Kidney (tissue), 14 donors: ENCODE results near the gene MACROD2. TPM values are rescaled to one million over a fixed set of nuclear protein-coding genes. Genes with fewer than 3 reads are reported as not detected.
"Not testable (repeated sequence)": the region's sequence is repeated elsewhere in the genome, so short reads cannot be mapped to it uniquely, and the experiment has no call there.

ENCODE experiments used
- DNase-seq, 5 donors: peaks; one replicate each; pipeline ENCODE4 v3.0.0-alpha.2; 2013 to 2020
- FAIRE-seq: peaks from 2 replicates; lab custom pipeline; 2012; peaks lifted over from hg19 to GRCh38; lab: Jason Lieb, UNC
- H3K27ac ChIP-seq, 2 donors: one replicate each; pipeline ENCODE4 v1.7.0; 2013; ENCODE audit warnings: low read depth in 2 of 2, low read length in 2 of 2, inconsistent platforms in 1 of 2
- H3K27me3 ChIP-seq: one replicate; pipeline ENCODE4 v1.7.1; 2013; ENCODE audit warnings: low read length, inconsistent platforms; ENCODE audit not compliant: control insufficient read depth, insufficient read depth
- H3K36me3 ChIP-seq, 3 donors: one replicate each; pipeline versions ENCODE4 v1.7.0 to v1.7.1; 2013; ENCODE audit warnings: low read length in 3 of 3, control low read depth in 1 of 3, inconsistent platforms in 1 of 3; ENCODE audit not compliant: insufficient read depth in 3 of 3, control insufficient read depth in 2 of 3
- H3K4me1 ChIP-seq, 3 donors: one replicate each; pipeline versions ENCODE4 v1.7.0 to v1.7.1; 2013; ENCODE audit warnings: low read length in 3 of 3, inconsistent platforms in 1 of 3, low read depth in 1 of 3; ENCODE audit not compliant: control insufficient read depth in 2 of 3, insufficient read depth in 2 of 3
- H3K4me3 ChIP-seq, 3 donors: one replicate each; pipeline versions ENCODE4 v1.7.0 to v1.8.1; 2013; ENCODE audit warnings: low read length in 3 of 3, control low read depth in 1 of 3, inconsistent platforms in 1 of 3
- H3K9ac ChIP-seq, 3 donors: one replicate each; pipeline versions ENCODE4 v1.7.0 to v1.7.1; 2013; ENCODE audit warnings: low read length in 3 of 3, control low read depth in 1 of 3, inconsistent platforms in 1 of 3
- H3K9me3 ChIP-seq, 3 donors: one replicate each; pipeline versions ENCODE4 v1.7.0 to v1.7.1; 2013; ENCODE audit warnings: low read length in 3 of 3, control low read depth in 1 of 3, inconsistent platforms in 1 of 3; ENCODE audit not compliant: control insufficient read depth in 2 of 3, insufficient read depth in 1 of 3
- intact Hi-C: fragments of 100-400 bp; cut with DNase I; formaldehyde crosslinking; loops from one replicate; pipeline ENCODE4 v1.11.1; 2022
- polyA plus RNA-seq: library from polyadenylated mRNA; stranded (reverse); fragments of 350-450 nt; fragmentation: Illumina TruSeq; extraction: RNeasy Lipid Tissue Mini Kit (QIAGEN cat#74804); gene quantifications from one replicate; pipeline ENCODE4 v1.2.3, GENCODE V29; 2014; ENCODE audit warnings: low read depth, low replicate concordance; ENCODE audit not compliant: insufficient read depth
- total RNA-seq: library from RNA; stranded (reverse); fragmentation: NEBNext Ultra II Directional; extraction: Animal tissue kit (Norgen Biotek cat#: 25700); gene quantifications from one replicate; pipeline ENCODE4 v1.2.1, GENCODE V29; 2021
- TF ChIP-seq, protein P1 (sequence below): IDR thresholded peaks from 3 replicates; pipeline ENCODE4 v1.5.1; 2012; ENCODE audit warnings: mild to moderate bottlenecking, moderate library complexity, borderline replicate concordance; ENCODE audit not compliant: insufficient read depth; ENCODE audit errors: extremely low read depth
- donor health status: control.
- donor health status: control.
- donor health status: control.
- donor health status: control.
- donor health status: control.
- donor health status: DM: yes; HTN: yes; CAD: no.
- donor health status: Normal renal cell carcinoma (clear cell type).

The MACROD2 gene
- total and polyA plus RNA-seq, 2 donors from 2014 or later, result 3.0 to 10.0 TPM

GRCh38 chr20:15011631-15012030 lies 1016.3 kb downstream of the MACROD2 start:
- peaks cover 0 to 4% (median 0%) of the 10 kb centered on the region in 3 donors for H3K4me1 ChIP-seq
- no peak for FAIRE-seq
- H3K4me3 ChIP-seq, result no peak overlapping the region
- TF ChIP-seq, protein P1, sequence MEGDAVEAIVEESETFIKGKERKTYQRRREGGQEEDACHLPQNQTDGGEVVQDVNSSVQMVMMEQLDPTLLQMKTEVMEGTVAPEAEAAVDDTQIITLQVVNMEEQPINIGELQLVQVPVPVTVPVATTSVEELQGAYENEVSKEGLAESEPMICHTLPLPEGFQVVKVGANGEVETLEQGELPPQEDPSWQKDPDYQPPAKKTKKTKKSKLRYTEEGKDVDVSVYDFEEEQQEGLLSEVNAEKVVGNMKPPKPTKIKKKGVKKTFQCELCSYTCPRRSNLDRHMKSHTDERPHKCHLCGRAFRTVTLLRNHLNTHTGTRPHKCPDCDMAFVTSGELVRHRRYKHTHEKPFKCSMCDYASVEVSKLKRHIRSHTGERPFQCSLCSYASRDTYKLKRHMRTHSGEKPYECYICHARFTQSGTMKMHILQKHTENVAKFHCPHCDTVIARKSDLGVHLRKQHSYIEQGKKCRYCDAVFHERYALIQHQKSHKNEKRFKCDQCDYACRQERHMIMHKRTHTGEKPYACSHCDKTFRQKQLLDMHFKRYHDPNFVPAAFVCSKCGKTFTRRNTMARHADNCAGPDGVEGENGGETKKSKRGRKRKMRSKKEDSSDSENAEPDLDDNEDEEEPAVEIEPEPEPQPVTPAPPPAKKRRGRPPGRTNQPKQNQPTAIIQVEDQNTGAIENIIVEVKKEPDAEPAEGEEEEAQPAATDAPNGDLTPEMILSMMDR, result no peak
- no peaks in the 10 kb centered on the region for H3K36me3 ChIP-seq
- H3K9me3 ChIP-seq, result no peaks in the 10 kb centered on the region
- H3K27ac ChIP-seq, result no peak overlapping the region
- intact Hi-C loops, result no loop called here
- H3K27me3 ChIP-seq, result no peaks in the 10 kb centered on the region
- H3K9ac ChIP-seq, result no peak overlapping the region
- DNase-seq, result no peak

DNA sequence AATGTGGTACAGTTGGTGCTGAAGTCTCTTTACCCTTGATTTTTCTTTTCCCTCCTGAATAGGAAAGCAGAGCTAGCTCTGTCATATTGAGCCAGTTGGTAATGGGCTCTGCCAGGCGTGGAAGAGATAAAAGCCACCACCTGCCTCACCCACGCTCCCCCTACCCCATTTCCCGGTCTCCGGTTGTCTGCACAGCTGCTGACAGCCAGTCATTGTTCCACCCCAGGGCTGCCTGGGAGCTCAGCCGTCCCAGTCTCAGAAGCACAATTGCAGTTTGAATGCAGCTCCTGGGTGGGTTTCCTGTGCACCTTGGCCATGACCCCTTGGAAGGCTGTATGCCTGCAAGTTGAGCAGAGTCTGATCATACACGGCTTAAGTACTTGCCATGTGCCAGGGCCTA lies 1017.2 kb downstream of the MACROD2 start:
- no peak for FAIRE-seq
- TF ChIP-seq, protein P1, result no peak
- peaks cover 0 to 4% (median 0%) of the 10 kb centered on the region in 3 donors for H3K4me1 ChIP-seq
- H3K4me3 ChIP-seq, result no peak overlapping the region
- no peaks in the 10 kb centered on the region for H3K27me3 ChIP-seq
- H3K36me3 ChIP-seq, result no peaks in the 10 kb centered on the region
- H3K9ac ChIP-seq, result no peak overlapping the region
- peak in 4 of 5 donors; percentile 69 to 80 (median 72) for DNase-seq
- intact Hi-C loops, result no loop called here
- H3K9me3 ChIP-seq, result no peaks in the 10 kb centered on the region
- H3K27ac ChIP-seq, result no peak overlapping the region

DNA sequence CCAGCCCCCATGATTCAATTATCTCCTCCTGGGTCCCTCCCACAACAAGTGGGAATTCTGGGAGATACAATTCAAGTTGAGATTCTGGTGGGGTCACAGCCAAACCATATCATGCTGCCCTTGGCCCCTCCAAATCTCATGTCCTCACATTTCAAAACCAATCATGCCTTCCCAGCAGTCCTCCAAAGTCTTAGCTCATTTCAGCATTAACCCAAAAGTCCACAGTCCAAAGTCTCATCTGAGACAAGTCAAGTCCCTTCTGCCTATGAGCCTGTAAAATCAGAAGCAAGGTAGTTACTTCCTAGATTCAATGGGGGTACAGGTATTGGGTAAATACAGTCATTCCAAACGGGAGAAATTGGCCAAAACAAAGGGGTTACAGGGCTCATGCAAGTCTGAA lies 1021.6 kb downstream of the MACROD2 start:
- DNase-seq, FAIRE-seq, H3K9ac ChIP-seq, H3K9me3 ChIP-seq, H3K27me3 ChIP-seq, H3K36me3 ChIP-seq, H3K4me1 ChIP-seq, intact Hi-C loops, H3K27ac ChIP-seq, H3K4me3 ChIP-seq: not testable (repeated sequence)

DNA sequence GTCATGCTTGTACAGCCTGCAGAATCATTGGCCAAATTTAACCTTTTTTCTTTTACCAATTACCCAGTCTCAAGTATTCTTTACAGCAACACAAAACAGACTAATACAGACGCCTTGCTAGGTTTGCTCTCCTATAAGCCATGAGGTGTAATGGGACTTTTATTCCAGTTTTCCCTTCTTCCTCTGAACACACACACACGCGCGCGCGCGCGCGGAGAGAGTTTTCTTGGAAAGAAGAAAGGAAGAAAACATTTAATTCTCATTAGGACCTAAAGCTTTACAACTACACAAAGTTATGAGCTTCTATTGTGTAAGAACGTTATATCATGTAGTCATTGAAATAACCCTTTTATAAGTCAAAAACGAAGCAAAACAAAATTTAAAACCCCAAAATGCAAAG lies 1023.6 kb downstream of the MACROD2 start:
- FAIRE-seq (no peak), DNase-seq (no peak)
- no peaks in the 10 kb centered on the region for H3K36me3 ChIP-seq
- intact Hi-C loops, result no loop called here
- TF ChIP-seq, protein P1, result no peak
- H3K4me3 ChIP-seq, result no peak overlapping the region
- no peaks in the 10 kb centered on the region for H3K27me3 ChIP-seq
- H3K9ac ChIP-seq, result no peak overlapping the region
- H3K27ac ChIP-seq, result no peak overlapping the region
- no peaks in the 10 kb centered on the region for H3K4me1 ChIP-seq
- no peaks in the 10 kb centered on the region for H3K9me3 ChIP-seq
